Glomerular visceral epithelial cell (primary cell): ENCODE results near the gene STK38L.
"Not testable (repeated sequence)": the region's sequence is repeated elsewhere in the genome, so short reads cannot be mapped to it uniquely, and the experiment has no call there.

ENCODE experiments used
- DNase-seq: peaks from one replicate; pipeline ENCODE4 v3.0.0-alpha.2; 2016; ENCODE audit errors: extremely low spot score

Gene STK38L

GRCh38 chr12:27226407-27226929, 17.6 kb upstream of the STK38L start:
- no peak for DNase-seq

DNA sequence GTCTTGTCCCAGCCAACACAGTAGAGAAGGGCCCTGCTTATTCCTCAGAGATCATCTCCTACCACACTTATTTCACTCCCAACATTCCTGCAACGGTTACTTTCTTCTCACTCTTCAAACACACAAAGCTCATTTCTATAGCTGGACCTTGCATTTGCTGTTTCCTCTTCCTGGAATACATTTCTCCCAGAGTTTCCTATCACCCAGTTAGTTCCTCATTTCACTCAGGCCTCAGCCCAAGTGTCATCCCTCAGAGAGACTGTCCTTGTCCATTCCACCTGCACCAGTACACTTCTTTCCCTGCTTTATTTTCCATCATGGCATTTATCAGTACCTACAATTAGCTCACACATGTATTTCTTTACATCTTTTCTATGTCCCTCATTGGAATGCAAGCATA, 14.7 kb upstream of the STK38L start:
- DNase-seq: no peak

DNA sequence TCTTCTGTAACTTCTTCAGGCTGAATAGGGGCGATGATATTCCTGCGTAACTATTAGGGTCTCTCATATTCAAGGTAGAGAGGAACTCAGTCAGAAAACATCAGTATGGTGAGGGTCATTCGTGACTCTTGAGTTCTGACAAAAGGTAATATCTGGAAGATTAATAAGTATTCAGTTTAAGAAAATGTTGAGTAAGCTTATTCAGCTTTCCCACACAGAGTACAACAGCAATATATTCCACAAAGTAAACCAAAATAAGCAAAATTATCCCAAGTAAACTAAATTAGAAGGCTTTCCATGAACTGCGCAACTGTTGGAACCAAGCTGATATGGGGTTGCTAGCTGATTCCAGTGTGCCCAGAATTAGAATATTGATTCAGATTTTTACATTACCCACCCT, 12.7 kb upstream of the STK38L start:
- DNase-seq: not testable (repeated sequence)

GRCh38 chr12:27233814-27234213, 10.3 kb upstream of the STK38L start:
- DNase-seq: no peak

DNA sequence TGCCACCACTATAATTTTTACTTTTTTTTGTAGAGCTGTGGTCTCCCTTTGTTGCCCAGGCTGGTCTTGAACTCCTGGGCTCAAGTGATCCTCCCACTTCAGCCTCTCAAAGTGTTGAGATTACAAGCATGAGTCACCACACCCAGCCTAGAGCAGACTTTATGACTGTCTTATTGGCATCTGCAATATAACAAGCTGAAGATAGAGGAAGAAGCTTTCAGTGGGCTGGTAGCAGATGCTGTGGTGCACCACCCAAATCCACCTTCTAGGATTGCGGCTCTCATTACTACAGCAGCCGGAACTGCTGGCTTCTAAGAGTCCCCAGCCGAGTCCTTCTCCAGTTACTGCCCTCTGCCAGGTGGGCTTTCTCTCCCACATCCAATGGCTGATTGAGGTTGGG, 7.6 kb upstream of the STK38L start:
- no peak for DNase-seq

DNA sequence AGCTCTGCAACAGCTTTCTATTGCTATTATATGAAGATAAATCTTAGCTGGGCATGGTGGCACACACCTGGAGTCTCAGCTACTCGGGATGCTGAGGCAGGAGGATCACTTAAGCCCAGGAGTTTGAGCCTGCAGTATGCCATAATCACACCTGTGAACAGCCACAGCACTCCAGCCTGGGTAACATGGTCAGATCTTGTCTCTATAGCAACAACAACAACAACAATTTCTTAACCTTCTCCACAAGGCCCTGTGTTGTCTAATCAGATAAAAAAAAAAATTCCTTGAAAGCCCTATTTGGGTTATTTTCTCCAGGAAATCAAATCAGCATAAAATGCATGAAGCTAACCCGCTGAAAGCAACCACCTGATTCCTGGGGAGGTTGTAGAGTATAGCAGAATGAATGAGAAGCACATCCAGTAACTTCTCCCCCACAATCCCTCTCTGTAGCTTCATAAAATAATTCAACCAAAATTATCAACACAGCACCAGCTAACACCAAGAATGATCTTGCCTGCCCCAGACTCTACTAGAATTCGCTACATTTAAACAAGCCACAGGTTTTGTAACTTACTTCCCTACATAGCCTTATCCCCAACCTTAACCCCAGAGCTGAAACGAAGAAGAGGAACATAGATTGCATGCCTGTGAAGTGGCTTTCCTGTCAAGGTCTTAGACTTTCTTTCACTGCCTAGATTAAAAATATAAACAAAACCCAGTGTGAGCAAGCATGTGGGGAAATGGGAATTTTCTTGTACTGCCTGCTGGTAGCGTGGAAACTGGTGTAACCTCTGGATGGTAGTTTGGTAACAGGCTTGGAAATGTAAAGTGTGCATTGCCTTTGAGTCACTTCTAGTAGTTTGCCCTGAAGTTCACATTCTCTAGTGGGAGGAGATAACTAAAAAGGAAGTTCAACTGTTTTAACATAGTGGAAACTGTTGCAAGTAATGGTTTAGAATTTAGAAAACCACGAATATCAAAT, 6.0 kb upstream of the STK38L start:
- no peak for DNase-seq

DNA sequence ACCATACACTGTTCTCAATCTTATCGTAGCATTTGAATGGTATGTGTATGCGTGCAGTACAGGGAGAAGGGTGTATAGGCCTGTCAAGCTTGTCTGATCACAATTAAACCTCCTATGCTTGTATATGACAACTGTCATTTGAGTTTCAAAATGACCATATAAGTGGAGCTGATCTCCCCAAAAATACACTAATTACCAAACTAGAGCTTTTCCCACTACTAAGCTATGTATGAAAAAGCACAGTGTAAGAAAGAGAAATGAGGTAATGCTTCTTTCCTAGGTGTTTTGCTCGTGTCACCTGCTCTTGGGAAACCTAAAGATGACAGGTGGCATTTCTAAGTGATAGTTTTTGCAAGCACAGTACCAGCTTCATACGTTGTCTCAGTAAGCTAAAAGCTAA, 1.1 kb upstream of the STK38L start:
- no peak for DNase-seq

DNA sequence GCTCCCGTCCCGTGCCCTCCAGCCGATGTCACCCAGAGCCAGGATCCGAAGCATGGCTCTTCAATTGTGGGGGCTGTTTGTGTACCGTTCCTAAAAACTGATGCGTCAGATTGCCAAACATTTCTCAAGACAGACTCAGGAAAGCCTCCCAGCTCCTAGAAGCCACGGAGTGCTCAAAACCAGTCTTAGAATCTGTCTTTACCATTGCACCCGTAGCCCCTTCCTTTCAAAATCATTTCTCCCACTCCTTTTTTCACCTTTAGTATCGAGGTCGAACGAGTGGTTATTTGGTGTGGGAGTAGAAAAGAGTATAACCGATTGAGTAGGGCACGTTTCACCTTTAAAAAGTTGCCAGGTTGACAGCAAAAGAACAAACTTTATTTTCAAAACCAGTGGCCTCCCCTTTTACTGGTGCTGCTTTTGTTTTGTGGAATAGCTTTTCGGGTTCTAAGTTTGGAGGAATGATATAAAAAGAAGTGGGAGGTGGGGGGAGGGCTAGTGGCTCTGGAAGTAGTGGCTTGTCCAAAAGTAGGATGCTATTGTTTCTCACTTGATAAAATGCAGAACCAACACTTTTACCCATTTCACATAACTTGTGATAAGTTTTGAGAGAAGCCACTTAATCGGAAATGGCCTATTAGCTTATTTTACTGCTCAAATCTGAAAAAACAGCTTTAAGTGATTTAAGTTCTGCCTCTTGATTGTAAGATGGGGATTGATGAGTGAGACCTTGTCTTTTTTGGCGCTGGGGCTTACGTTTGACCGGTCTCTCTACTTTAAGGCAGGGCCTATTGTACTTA, 803 bp downstream of the STK38L start:
- DNase-seq: no peak

GRCh38 chr12:27246141-27246540, 2.1 kb downstream of the STK38L start:
- no peak for DNase-seq

DNA sequence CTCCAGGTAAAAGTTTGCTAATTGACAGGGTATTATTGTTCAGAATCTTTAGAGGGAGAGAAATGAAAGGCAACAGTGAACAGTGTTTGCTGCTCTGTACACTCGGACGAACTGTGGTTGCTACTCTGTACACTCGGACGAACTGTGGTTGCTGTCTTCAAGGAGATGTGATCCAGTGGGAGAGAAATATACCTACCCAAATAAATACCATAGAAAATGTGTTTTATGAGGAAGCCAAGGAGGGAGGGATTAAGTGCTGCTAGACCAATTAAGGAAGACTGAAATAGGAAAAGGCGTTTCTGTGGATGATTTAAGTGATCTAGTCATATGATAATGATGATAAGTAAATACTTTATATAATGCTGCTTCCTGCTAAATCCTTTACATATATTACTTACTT, 2.7 kb downstream of the STK38L start:
- DNase-seq: no peak

DNA sequence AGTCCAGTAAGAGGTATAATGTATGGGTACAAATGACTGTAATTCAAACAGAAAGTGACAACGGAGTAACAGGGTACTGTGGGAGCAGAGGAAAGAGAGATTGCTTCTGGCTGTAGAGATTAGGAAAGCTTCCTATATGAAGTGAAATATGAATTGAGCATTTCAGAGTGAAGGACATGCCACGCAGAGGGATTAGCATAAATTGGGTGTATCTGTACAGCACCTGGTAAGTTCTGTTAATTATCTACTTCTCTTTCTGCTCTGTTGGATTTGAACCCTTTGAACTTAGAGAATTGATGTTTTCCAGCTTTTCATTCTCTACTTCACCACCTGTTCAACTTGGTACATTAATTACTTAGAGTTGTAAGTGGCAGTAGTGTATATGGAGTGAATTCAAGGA, 8.8 kb downstream of the STK38L start:
- DNase-seq: no peak

- DNase-seq: no peak
Observed at GRCh38 chr12:27253347-27253746, 9.3 kb downstream of the STK38L start.

DNA sequence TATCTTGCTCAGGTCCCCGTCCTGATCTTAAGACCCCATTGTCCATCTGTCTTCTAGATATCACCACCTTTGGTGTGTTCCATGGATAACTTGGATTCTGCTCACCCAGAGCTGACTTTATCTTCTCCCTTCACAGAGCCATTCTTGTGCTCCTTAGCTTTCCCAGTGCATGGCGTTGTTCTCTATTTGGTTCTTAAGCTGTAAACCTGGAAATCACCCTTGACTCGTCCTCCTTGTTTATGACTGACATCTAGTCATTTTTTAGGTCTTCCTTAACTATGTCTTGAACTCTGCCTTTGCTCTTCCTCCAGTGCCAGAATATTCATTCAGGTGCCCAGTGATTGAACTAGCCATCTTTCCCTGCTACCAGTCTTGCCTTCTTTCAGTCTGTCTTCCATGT, 11.7 kb downstream of the STK38L start:
- no peak for DNase-seq

GRCh38 chr12:27257104-27257843, 13.2 kb downstream of the STK38L start:
- DNase-seq: no peak

DNA sequence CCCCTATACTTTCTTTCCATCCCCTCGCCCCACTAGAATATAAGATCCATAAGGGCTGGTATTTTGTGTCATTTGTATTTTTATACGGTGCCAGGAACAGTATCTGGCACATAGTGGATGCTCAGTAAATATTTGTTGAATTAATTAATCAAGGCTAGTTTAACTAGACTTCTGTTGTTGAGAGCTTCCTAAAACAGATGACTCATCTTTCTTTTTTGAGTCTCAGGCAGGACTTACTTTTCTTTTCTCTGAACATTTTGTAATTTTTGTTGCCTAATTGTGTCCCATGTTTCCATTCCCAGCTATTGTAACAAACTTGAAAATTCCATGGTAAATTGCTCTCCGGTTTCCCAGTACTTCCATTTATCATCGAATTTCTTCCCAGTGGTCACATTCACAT, 16.7 kb downstream of the STK38L start:
- DNase-seq: no peak

DNA sequence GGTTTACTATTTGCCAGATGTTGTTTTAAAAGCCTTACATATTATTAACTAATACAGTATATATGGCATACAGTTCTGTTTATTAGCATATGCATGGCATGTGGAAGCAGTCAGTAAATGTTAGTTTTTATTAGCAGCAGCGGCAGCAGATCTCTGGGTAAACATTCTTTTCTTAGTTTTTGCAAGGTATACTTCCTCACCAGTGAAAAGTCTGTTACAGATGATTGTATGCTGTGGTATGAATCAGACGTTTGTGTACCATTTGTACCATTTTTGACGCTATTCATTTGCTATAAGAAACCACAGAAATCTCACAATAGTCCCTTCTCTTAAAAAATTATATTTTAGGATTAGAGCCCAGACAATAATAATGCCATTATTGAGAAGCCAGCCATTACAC, 17.8 kb downstream of the STK38L start:
- no peak for DNase-seq

DNA sequence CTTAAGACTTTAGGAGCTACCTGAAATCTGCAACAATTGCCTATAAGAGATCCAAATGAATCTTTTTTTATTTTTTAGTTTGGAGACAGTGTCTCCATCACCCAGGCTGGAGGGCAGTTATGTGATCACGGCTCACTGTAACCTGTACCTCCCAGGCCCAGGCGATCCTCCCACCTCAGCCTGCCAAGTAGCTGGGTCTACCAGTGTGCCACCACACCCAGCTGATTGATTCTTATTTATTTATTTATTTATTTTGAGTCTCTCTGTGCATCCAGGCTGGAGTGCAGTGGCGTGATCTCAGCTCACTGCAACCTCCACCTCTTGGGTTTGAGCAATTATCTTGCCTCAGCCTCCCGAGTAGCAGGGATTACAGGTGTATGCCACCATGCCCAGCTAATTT, 26.1 kb downstream of the STK38L start:
- DNase-seq: no peak

GRCh38 chr12:27271206-27271605, 27.1 kb downstream of the STK38L start:
- no peak for DNase-seq

GRCh38 chr12:27272373-27273028, 28.4 kb downstream of the STK38L start:
- DNase-seq: no peak

DNA sequence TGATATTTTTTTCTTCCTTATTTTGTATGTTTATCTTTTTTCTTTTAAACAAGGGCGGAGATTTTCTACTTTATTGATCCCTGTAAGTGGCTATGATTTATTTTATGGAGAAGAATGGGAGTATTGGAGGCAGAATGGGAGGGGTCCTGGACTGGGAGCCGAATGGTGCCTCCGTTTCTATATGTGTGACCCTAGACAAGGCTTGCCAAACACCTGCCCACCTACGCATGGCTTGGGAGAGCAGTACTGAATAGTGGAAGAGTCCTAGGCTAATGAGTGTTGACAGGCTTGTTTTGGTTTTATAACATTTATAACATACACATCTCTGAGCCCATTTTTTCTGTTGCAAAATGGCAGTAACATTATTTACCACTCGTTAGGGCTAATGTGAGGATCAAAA, 29.0 kb downstream of the STK38L start:
- no peak for DNase-seq

DNA sequence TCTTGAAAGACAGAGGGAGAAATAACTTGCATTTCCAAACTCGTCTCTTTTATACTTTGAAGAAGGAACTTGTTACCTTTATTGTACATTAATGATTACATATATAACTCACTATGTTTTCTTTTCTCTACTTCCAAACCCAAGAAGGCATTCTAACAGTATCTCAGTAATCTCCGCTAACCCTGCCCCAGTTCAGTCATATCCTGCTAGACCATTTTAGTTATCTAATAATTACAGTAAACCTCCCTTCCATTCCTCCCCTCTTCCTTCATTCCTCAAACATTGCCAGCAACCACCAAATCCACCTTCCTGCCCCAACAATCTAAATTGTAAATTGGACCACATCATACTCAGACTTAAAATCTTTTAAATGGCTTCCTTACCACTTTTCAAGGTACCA, 30.6 kb downstream of the STK38L start:
- no peak for DNase-seq
